IMR-90 (cell line): ENCODE data around the gene RBFOX2. TPM values are rescaled to one million over a fixed set of nuclear protein-coding genes. Genes with fewer than 3 reads are reported as not detected.
A peak's percentile ranks its signal among the peaks of the same experiment; 100 is the strongest.

ENCODE experiments used
- ATAC-seq: fragments of 200-7000 bp; cut with Tn5 transposase; 2 replicates; pipeline ENCODE4 v1.9.1; 2020; ENCODE audit warnings: low read depth, mild to moderate bottlenecking, moderate library complexity
- BruUV-seq: library from RNA; stranded (reverse); fragments of 400-500 nt; replicated peaks from 2 replicates; lab custom pipeline; 2021; lab: Mats Ljungman, UMichigan
- CTCF ChIA-PET: fragments of 300-600 bp; formaldehyde crosslinking; extraction: SDS; loops from one replicate; lab custom pipeline; 2021; ENCODE audit warnings: antibody characterized with exemption; lab: Yijun Ruan, JAX
- POLR2A ChIA-PET: fragments of 300-600 bp; sonication (Branson Sonifier 250); formaldehyde crosslinking; loops from one replicate; lab custom pipeline; 2022; ENCODE audit warnings: antibody characterized with exemption; ENCODE audit not compliant: unreplicated experiment; lab: Charles Lee
- DNase-seq: peaks from one replicate; pipeline ENCODE4 v3.0.0; 2013
- H2AFZ ChIP-seq: replicated peaks from 2 replicates; pipeline ENCODE3; 2013; ENCODE audit warnings: low read length, mild to moderate bottlenecking; ENCODE audit not compliant: poor library complexity
- H2AK5ac ChIP-seq: 2 replicates; pipeline ENCODE4 v1.6.1; 2013; ENCODE audit warnings: low read depth, low read length, inconsistent platforms
- H2AK9ac ChIP-seq: replicated peaks from 2 replicates; pipeline ENCODE3; 2013; ENCODE audit warnings: mild to moderate bottlenecking, low read depth, low read length, moderate library complexity; ENCODE audit not compliant: poor library complexity
- H2BK120ac ChIP-seq: 2 replicates; pipeline ENCODE4 v1.6.1; 2013; ENCODE audit warnings: low read depth, low read length, inconsistent platforms
- H2BK15ac ChIP-seq: 3 replicates; pipeline ENCODE4 v1.6.1; 2013; ENCODE audit warnings: low read depth, low read length, inconsistent platforms
- H2BK20ac ChIP-seq: 2 replicates; pipeline ENCODE4 v1.6.1; 2013; ENCODE audit warnings: low read depth, mild to moderate bottlenecking, inconsistent platforms, low read length, moderate library complexity
- H2BK5ac ChIP-seq: 2 replicates; pipeline ENCODE4 v1.6.1; 2013; ENCODE audit warnings: mild to moderate bottlenecking, low read depth, low read length, inconsistent platforms; ENCODE audit not compliant: poor library complexity, severe bottlenecking
- H3K14ac ChIP-seq: replicated peaks from 2 replicates; pipeline ENCODE4 v1.6.1; 2013; ENCODE audit warnings: low read depth, low read length, inconsistent platforms
- H3K18ac ChIP-seq: 2 replicates; pipeline ENCODE4 v1.6.1; 2013; ENCODE audit warnings: low read depth, low read length, control low read depth
- H3K23ac ChIP-seq: 2 replicates; pipeline ENCODE4 v1.6.1; 2013; ENCODE audit warnings: low read depth, low read length, inconsistent platforms
- H3K27ac ChIP-seq: 2 replicates; pipeline ENCODE4 v1.5.1; 2013; ENCODE audit warnings: mild to moderate bottlenecking, control low read depth, low read length; ENCODE audit not compliant: insufficient read depth
- H3K27me3 ChIP-seq: 2 replicates; pipeline ENCODE4 v1.6.1; 2013; ENCODE audit warnings: low read length; ENCODE audit not compliant: control insufficient read depth, insufficient read depth
- H3K36me3 ChIP-seq: 2 replicates; pipeline ENCODE4 v1.6.1; 2013; ENCODE audit warnings: low read length, mixed read lengths; ENCODE audit not compliant: control insufficient read depth, insufficient read depth
- H3K4ac ChIP-seq: 2 replicates; pipeline ENCODE4 v1.6.1; 2013; ENCODE audit warnings: low read depth, low read length, inconsistent platforms
- H3K4me1 ChIP-seq: 2 replicates; pipeline ENCODE4 v1.6.1; 2013; ENCODE audit warnings: low read length, mixed read lengths; ENCODE audit not compliant: control insufficient read depth, insufficient read depth
- H3K4me2 ChIP-seq: 2 replicates; pipeline ENCODE4 v1.6.1; 2013; ENCODE audit warnings: low read depth, mild to moderate bottlenecking, control low read depth, low read length, moderate library complexity
- H3K4me3 ChIP-seq: 2 replicates; pipeline ENCODE4 v1.5.1; 2013; ENCODE audit warnings: low read depth, mild to moderate bottlenecking, control low read depth, low read length, moderate library complexity; ENCODE audit not compliant: insufficient read depth
- H3K56ac ChIP-seq: 2 replicates; pipeline ENCODE4 v1.6.1; 2013; ENCODE audit warnings: low read length, inconsistent platforms; ENCODE audit not compliant: insufficient read depth; ENCODE audit errors: extremely low read depth
- H3K79me1 ChIP-seq, 2 experiments: 2 replicates each; pipeline ENCODE4 v1.6.1; 2013; ENCODE audit warnings: low read length in 2 of 2, inconsistent platforms in 1 of 2, low read depth in 1 of 2
- H3K9ac ChIP-seq: 2 replicates; pipeline ENCODE4 v1.6.1; 2013; ENCODE audit warnings: low read depth, low read length, control low read depth
- H3K9me1 ChIP-seq: 2 replicates; pipeline ENCODE4 v1.6.1; 2013; ENCODE audit warnings: low read length, inconsistent platforms; ENCODE audit not compliant: insufficient read depth
- H3K9me3 ChIP-seq: 2 replicates; pipeline ENCODE4 v1.6.1; 2013; ENCODE audit warnings: low read length; ENCODE audit not compliant: control insufficient read depth, insufficient read depth
- H4K20me1 ChIP-seq: 2 replicates; pipeline ENCODE4 v1.6.1; 2013; ENCODE audit warnings: low read length, inconsistent platforms; ENCODE audit not compliant: insufficient read depth
- H4K5ac ChIP-seq: 2 replicates; pipeline ENCODE4 v1.6.1; 2013; ENCODE audit warnings: mild to moderate bottlenecking, low read depth, low read length, control low read depth
- H4K8ac ChIP-seq, 2 experiments: 2 replicates each; pipeline ENCODE4 v1.6.1; 2013; ENCODE audit warnings: low read depth in 2 of 2, low read length in 2 of 2, control low read depth in 1 of 2, inconsistent platforms in 1 of 2
- H4K91ac ChIP-seq: 2 replicates; pipeline ENCODE4 v1.6.1; 2013; ENCODE audit warnings: low read depth, low read length, inconsistent platforms; ENCODE audit not compliant: insufficient read depth
- BHLHE40 ChIP-seq: fragments of 150-350 bp; IDR thresholded peaks from 2 replicates; pipeline ENCODE4 v1.6.1; 2016; ENCODE audit warnings: mild to moderate bottlenecking, low read depth, low read length
- CEBPB ChIP-seq: IDR thresholded peaks from 2 replicates; pipeline ENCODE4 v1.6.1; 2012; ENCODE audit warnings: low read depth, low read length, improper control_type of control experiment
- CHD1 ChIP-seq: IDR thresholded peaks from 2 replicates; pipeline ENCODE4 v1.6.1; 2012; ENCODE audit warnings: low read depth, low read length, improper control_type of control experiment
- CTCF ChIP-seq: conservative IDR thresholded peaks from 2 replicates; pipeline ENCODE4 v1.5.1; 2012; ENCODE audit warnings: mild to moderate bottlenecking, low read depth, low read length, improper control_type of control experiment
- ELK1 ChIP-seq: fragments of 150-350 bp; IDR thresholded peaks from 2 replicates; pipeline ENCODE4 v1.6.1; 2016; ENCODE audit warnings: low read depth, mild to moderate bottlenecking, low read length, moderate library complexity, borderline replicate concordance
- FOS ChIP-seq: fragments of 150-350 bp; IDR thresholded peaks from 2 replicates; pipeline ENCODE4 v1.6.1; 2016; ENCODE audit warnings: low read depth, low read length
- MAFK ChIP-seq: IDR thresholded peaks from 2 replicates; pipeline ENCODE4 v1.6.1; 2012; ENCODE audit warnings: low read depth, low read length, improper control_type of control experiment
- MAZ ChIP-seq: IDR thresholded peaks from 2 replicates; pipeline ENCODE4 v1.6.1; 2012; ENCODE audit warnings: low read depth, mild to moderate bottlenecking, low read length, improper control_type of control experiment, moderate library complexity, borderline replicate concordance
- MXI1 ChIP-seq: IDR thresholded peaks from 2 replicates; pipeline ENCODE4 v1.6.1; 2012; ENCODE audit warnings: low read depth, mild to moderate bottlenecking, low read length, moderate library complexity, borderline replicate concordance
- NFE2L2 ChIP-seq: fragments of 150-350 bp; IDR thresholded peaks from 2 replicates; pipeline ENCODE4 v1.6.1; 2016; ENCODE audit warnings: low read depth, mild to moderate bottlenecking, low read length
- RAD21 ChIP-seq: IDR thresholded peaks from 2 replicates; pipeline ENCODE4 v1.6.1; 2012; ENCODE audit warnings: low read length, improper control_type of control experiment
- RFX5 ChIP-seq: IDR thresholded peaks from 2 replicates; pipeline ENCODE4 v1.8.0; 2012; ENCODE audit warnings: low read depth, mild to moderate bottlenecking, low read length, moderate library complexity
- SMC3 ChIP-seq: fragments of 150-350 bp; IDR thresholded peaks from 2 replicates; pipeline ENCODE4 v1.6.1; 2016; ENCODE audit warnings: low read depth, mild to moderate bottlenecking, antibody characterized with exemption, low read length, moderate library complexity
- WGBS, 2 experiments: methylation state at CpG; one replicate each; pipeline versions ENCODE4 v1.1.5 to v1.1.7; 2013; ENCODE audit warnings: missing lambda C conversion rate in 2 of 2; ENCODE audit not compliant: insufficient read length in 1 of 2; ENCODE audit errors: extremely low coverage in 2 of 2; 5-methylcytosine and 5-hydroxymethylcytosine counted together
- dilution Hi-C: fragments of 300-500 bp; cut with HindIII; formaldehyde crosslinking; loops from one replicate; pipeline ENCODE4 v1.14.3; 2018; ENCODE audit warnings: low sequenced_read_pairs; ENCODE audit not compliant: unreplicated experiment
- in situ Hi-C: fragments of 300-500 bp; cut with MboI; formaldehyde crosslinking; loops from 3 replicates; pipeline ENCODE4 v1.14.3; 2019; ENCODE audit warnings: low sequenced_read_pairs, inconsistent platforms, mixed read lengths
- intact Hi-C: fragments of 100-400 bp; cut with micrococcal nuclease; formaldehyde crosslinking; loops from 2 replicates; pipeline ENCODE4 v1.10.0; 2022
- polyA plus RNA-seq, 3 experiments: library from polyadenylated mRNA; depleted of rRNA; stranded (reverse); fragments of >200 nt; gene quantifications; 2 replicates each; pipeline ENCODE4 v1.2.3, GENCODE V29; 2012; ENCODE audit warnings: low replicate concordance in 1 of 3
- total RNA-seq: library from RNA; depleted of rRNA; stranded (reverse); fragments of >200 nt; gene quantifications from 2 replicates; pipeline ENCODE4 v1.2.3, GENCODE V29; 2012

RBFOX2 gene
- total and polyA plus RNA-seq, 2 of the 4 experiments (the other 2 are of a cell fraction), result 146 to 178 TPM

- TF ChIP-seq RFX5, result no peak
- TF ChIP-seq FOS, result no peak
- TF ChIP-seq MAZ, result no peak
- no peak for TF ChIP-seq CTCF
- no peak for TF ChIP-seq CHD1
- TF ChIP-seq SMC3, result no peak
- TF ChIP-seq RAD21, result no peak
- TF ChIP-seq MXI1, result no peak
- TF ChIP-seq ELK1, result no peak
- TF ChIP-seq NFE2L2, result no peak
- TF ChIP-seq BHLHE40, result no peak
- TF ChIP-seq MAFK, result no peak
- TF ChIP-seq CEBPB, result no peak
- H3K79me1 ChIP-seq, result peaks cover 53 to 88% of the 10 kb centered on the region in 2 experiments
- ChIA-PET CTCF (no interaction called here), POLR2A (no interaction called here)
- H3K27ac ChIP-seq, result peak overlapping the region; percentile 68; the same call in 1 of the 2 replicates
- no peak overlapping the region for H2BK5ac ChIP-seq
- no peak overlapping the region for H2AK9ac ChIP-seq
- H4K5ac ChIP-seq, result peak overlapping the region; percentile 31; the same call in 1 of the 2 replicates
- H3K4me3 ChIP-seq, result no peak overlapping the region
- peak overlapping the region; percentile 21; the same call in 1 of the 2 replicates for H3K4me2 ChIP-seq
- H3K9ac ChIP-seq, result no peak overlapping the region
- no peak overlapping the region for H2AK5ac ChIP-seq
- H3K27me3 ChIP-seq, result no peaks in the 10 kb centered on the region
- intact Hi-C loops, result no loop called here
- H2BK120ac ChIP-seq, result no peak overlapping the region
- WGBS, 2 experiments, result no CpG with 5 or more reads among the region's 3 CpGs
- no peak overlapping the region for H2BK20ac ChIP-seq
- peaks cover 30% of the 10 kb centered on the region for H3K9me1 ChIP-seq
- H2BK15ac ChIP-seq, result no peak overlapping the region
- ATAC-seq (no peak), DNase-seq (no peak)
- peak overlapping the region; percentile 65; the same call in 1 of the 2 replicates for H3K23ac ChIP-seq
- peak overlapping the region in 1 of 2 experiments; percentile 43; a peak in 1 of 4 replicates for H4K8ac ChIP-seq
- no TSS peak for BruUV-seq
- H3K9me3 ChIP-seq, result no peaks in the 10 kb centered on the region
- H3K14ac ChIP-seq, result 0 out of 2 replicates have a peak overlapping the region, but pooled peaks have one; percentile 18
- dilution Hi-C loops, result no loop called here
- peaks cover 20% of the 10 kb centered on the region for H3K4me1 ChIP-seq
- H4K20me1 ChIP-seq, result peaks cover 68% of the 10 kb centered on the region
- no peaks in the 10 kb centered on the region for H3K36me3 ChIP-seq
- no peak overlapping the region for H3K56ac ChIP-seq
- in situ Hi-C loops, result no loop called here
- H2AFZ ChIP-seq, result no peak overlapping the region
- H3K4ac ChIP-seq, result no peak overlapping the region
- no peak overlapping the region for H4K91ac ChIP-seq
- H3K18ac ChIP-seq, result peak overlapping the region; percentile 43; the same call in 1 of the 2 replicates
Observed at GRCh38 chr22:36008565-36008964, 20.1 kb downstream of the RBFOX2 start.
